ENCODE data around the gene SLC25A47.

SLC25A47 gene

DNA sequence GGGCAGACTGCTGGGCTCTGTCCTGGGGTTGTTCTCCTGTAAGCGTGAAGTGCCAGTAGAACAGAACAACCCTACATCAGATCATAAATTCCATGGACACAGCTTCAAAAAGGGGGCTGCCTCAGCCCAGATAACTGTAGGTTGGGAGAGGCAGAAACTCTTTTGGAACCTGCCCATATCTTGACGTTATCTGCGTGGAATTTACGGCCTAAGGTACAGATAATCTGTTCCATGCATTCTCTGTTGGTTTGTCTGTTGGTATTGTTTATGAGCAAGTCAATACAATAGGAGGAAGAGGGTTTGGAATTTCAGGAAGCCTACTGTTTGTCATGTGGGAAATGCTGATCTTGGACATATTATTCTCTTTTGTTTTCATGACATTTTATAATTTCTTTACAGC, 36.7 kb downstream of the SLC25A47 start:
- Histone ChIP-seq H2AFZ (ENCODE audit: low read length) (no peak overlapping the region), H3K9ac (ENCODE audit: low read length) (no peak overlapping the region), H3K4me1 (ENCODE audit: low read length) (no peaks in the 10 kb centered on the region), H3K4me3 (ENCODE audit: low read length) (no peak overlapping the region), H3K9me3 (replicated peaks; ENCODE audit: insufficient read depth, low read length) (no peaks in the 10 kb centered on the region), H3K9me2 (replicated peaks; ENCODE audit: insufficient read depth, low read length) (no peaks in the 10 kb centered on the region), H3K27ac (ENCODE audit: low read length) (no peak overlapping the region), H3K27me3 (replicated peaks; ENCODE audit: insufficient read depth, low read length) (no peaks in the 10 kb centered on the region), H3K79me2 (ENCODE audit: low read length) (no peaks in the 10 kb centered on the region), H3F3A (ENCODE audit: insufficient read depth, low read length) (no peaks in the 10 kb centered on the region), H4K20me1 (ENCODE audit: insufficient read depth, low read length) (no peaks in the 10 kb centered on the region), H3K4me2 (ENCODE audit: low read depth, low read length) (no peak overlapping the region), H3K36me3 (replicated peaks; ENCODE audit: insufficient read depth, low read length) (no peaks in the 10 kb centered on the region)
- TF ChIP-seq, protein P1, sequence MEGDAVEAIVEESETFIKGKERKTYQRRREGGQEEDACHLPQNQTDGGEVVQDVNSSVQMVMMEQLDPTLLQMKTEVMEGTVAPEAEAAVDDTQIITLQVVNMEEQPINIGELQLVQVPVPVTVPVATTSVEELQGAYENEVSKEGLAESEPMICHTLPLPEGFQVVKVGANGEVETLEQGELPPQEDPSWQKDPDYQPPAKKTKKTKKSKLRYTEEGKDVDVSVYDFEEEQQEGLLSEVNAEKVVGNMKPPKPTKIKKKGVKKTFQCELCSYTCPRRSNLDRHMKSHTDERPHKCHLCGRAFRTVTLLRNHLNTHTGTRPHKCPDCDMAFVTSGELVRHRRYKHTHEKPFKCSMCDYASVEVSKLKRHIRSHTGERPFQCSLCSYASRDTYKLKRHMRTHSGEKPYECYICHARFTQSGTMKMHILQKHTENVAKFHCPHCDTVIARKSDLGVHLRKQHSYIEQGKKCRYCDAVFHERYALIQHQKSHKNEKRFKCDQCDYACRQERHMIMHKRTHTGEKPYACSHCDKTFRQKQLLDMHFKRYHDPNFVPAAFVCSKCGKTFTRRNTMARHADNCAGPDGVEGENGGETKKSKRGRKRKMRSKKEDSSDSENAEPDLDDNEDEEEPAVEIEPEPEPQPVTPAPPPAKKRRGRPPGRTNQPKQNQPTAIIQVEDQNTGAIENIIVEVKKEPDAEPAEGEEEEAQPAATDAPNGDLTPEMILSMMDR (IDR thresholded peaks at IDR 0.05; ENCODE audit: low read length), result no peak
- TF ChIP-seq EZH2phosphoT487 (IDR thresholded peaks at IDR 0.05; ENCODE audit: low read length) (no peak), EZH2 (optimal IDR thresholded peaks at IDR 0.05; ENCODE audit: low read depth, low read length) (no peak)
- DNase-seq, result no peak

DNA sequence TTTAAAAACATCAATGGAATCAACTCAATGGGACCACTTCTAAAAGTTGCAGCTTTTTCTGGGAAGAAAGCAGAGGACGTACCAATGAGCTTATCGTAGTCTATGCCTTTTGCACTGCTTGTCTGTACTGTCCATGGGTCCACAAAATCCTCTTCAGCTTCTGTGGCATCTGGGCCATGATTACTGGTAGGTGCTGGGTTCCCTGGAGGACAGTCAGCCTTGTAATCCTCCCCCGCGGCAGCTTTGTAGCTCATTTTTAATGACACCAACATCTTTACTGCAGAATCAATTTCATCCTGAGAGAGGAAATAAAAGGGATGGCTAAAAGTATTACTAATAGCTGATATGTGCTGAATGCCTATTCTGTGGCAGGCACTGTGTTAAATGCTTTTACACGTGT, 38.5 kb downstream of the SLC25A47 start:
- no peaks in the 10 kb centered on the region for H3K4me1 ChIP-seq (ENCODE audit: low read length)
- no peak for DNase-seq
- no peaks in the 10 kb centered on the region for H3K27me3 ChIP-seq (replicated peaks; ENCODE audit: insufficient read depth, low read length)
- H3K4me3 ChIP-seq (ENCODE audit: low read length), result no peak overlapping the region
- no peaks in the 10 kb centered on the region for H3K9me3 ChIP-seq (replicated peaks; ENCODE audit: insufficient read depth, low read length)
- H2AFZ ChIP-seq (ENCODE audit: low read length), result no peak overlapping the region
- H3F3A ChIP-seq (ENCODE audit: insufficient read depth, low read length), result no peaks in the 10 kb centered on the region
- H3K9me2 ChIP-seq (replicated peaks; ENCODE audit: insufficient read depth, low read length), result no peaks in the 10 kb centered on the region
- no peak overlapping the region for H3K27ac ChIP-seq (ENCODE audit: low read length)
- TF ChIP-seq EZH2phosphoT487 (IDR thresholded peaks at IDR 0.05; ENCODE audit: low read length), result no peak
- TF ChIP-seq, protein P1 (IDR thresholded peaks at IDR 0.05; ENCODE audit: low read length), result no peak
- no peak for TF ChIP-seq EZH2 (optimal IDR thresholded peaks at IDR 0.05; ENCODE audit: low read depth, low read length)
- H3K36me3 ChIP-seq (replicated peaks; ENCODE audit: insufficient read depth, low read length), result no peaks in the 10 kb centered on the region
- H3K4me2 ChIP-seq (ENCODE audit: low read depth, low read length), result no peak overlapping the region
- H3K9ac ChIP-seq (ENCODE audit: low read length), result no peak overlapping the region
- no peaks in the 10 kb centered on the region for H3K79me2 ChIP-seq (ENCODE audit: low read length)
- no peaks in the 10 kb centered on the region for H4K20me1 ChIP-seq (ENCODE audit: insufficient read depth, low read length)

DNA sequence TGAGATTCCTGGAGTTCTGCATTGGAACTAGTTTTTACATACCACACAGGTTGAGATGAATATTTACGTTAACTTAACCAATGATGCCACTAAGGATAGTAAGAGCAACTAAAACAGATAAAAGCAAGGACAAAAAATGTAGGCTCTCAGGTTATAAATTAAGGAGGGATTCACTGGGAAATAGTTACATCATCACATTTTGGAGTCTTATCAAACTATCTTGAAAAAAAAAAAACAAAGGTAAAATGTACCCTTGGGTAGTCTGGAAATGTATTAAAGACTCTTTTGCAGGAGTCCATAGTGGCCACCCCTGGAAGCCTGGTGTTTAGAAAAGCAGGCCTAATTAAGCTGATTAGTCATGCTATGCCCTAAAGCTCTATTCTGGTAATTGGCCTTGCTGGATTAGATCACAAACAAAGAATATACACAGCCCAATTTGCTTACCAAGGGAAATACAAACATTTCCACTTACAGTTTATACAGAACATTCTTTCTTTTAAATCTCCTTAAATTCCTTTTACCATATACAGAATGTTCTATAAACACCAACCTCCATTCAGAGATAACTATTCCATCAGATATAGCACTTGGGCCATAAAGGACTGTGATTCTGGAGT, 39.3 kb downstream of the SLC25A47 start:
- TF ChIP-seq EZH2phosphoT487 (IDR thresholded peaks at IDR 0.05; ENCODE audit: low read length) (no peak), EZH2 (optimal IDR thresholded peaks at IDR 0.05; ENCODE audit: low read depth, low read length) (no peak)
- TF ChIP-seq, protein P1 (IDR thresholded peaks at IDR 0.05; ENCODE audit: low read length), result no peak
- no peak overlapping the region for H3K4me2 ChIP-seq (ENCODE audit: low read depth, low read length)
- no peaks in the 10 kb centered on the region for H3K36me3 ChIP-seq (replicated peaks; ENCODE audit: insufficient read depth, low read length)
- H3K9ac ChIP-seq (ENCODE audit: low read length), result no peak overlapping the region
- H3K9me3 ChIP-seq (replicated peaks; ENCODE audit: insufficient read depth, low read length), result no peaks in the 10 kb centered on the region
- H3F3A ChIP-seq (ENCODE audit: insufficient read depth, low read length), result no peaks in the 10 kb centered on the region
- DNase-seq, result no peak
- H2AFZ ChIP-seq (ENCODE audit: low read length), result no peak overlapping the region
- no peak overlapping the region for H3K27ac ChIP-seq (ENCODE audit: low read length)
- no peaks in the 10 kb centered on the region for H4K20me1 ChIP-seq (ENCODE audit: insufficient read depth, low read length)
- no peaks in the 10 kb centered on the region for H3K27me3 ChIP-seq (replicated peaks; ENCODE audit: insufficient read depth, low read length)
- H3K79me2 ChIP-seq (ENCODE audit: low read length), result no peaks in the 10 kb centered on the region
- no peaks in the 10 kb centered on the region for H3K9me2 ChIP-seq (replicated peaks; ENCODE audit: insufficient read depth, low read length)
- H3K4me3 ChIP-seq (ENCODE audit: low read length), result no peak overlapping the region
- H3K4me1 ChIP-seq (ENCODE audit: low read length), result no peaks in the 10 kb centered on the region

Measured in MM.1S (cell line).